HepG2 (cell line): ENCODE data around the gene PTH2. TPM values are rescaled to one million over a fixed set of nuclear protein-coding genes. Genes with fewer than 3 reads are reported as not detected.

Source experiments
- ATAC-seq: fragments of 200-7000 bp; cut with Tn5 transposase; 3 replicates; pipeline ENCODE4 v1.9.1; 2020; ENCODE audit warnings: mild to moderate bottlenecking, moderate library complexity
- BruUV-seq: library from RNA; stranded (reverse); fragments of 400-500 nt; replicated peaks from 2 replicates; lab custom pipeline; 2021; lab: Mats Ljungman, UMichigan
- CTCF ChIA-PET: fragments of 300-600 bp; formaldehyde crosslinking; extraction: SDS; loops from one replicate; lab custom pipeline; 2021; ENCODE audit warnings: low total read pairs, inconsistent platforms, low intra/inter-chr PET ratio; lab: Yijun Ruan, JAX
- POLR2A ChIA-PET: fragments of 350-600 bp; sonication (Branson Sonifier 250); formaldehyde crosslinking; loops from one replicate; lab custom pipeline; 2020; ENCODE audit warnings: antibody characterized with exemption, inconsistent platforms; lab: Yijun Ruan, JAX
- DNase-seq: peaks from one replicate; pipeline ENCODE4 v3.0.0-alpha.2; 2015; ENCODE audit warnings: low spot score
- FAIRE-seq: peaks from 3 replicates; lab custom pipeline; 2011; peaks lifted over from hg19 to GRCh38; lab: Jason Lieb, UNC
- H2AFZ ChIP-seq: one replicate; pipeline ENCODE4 v1.6.1; 2011; ENCODE audit warnings: low read length, inconsistent platforms
- H3K27ac ChIP-seq: fragments of 300-600 bp; 3 replicates; pipeline ENCODE4 v1.8.0; 2011; ENCODE audit warnings: mixed run types, mild to moderate bottlenecking, mixed read lengths, low read length, inconsistent platforms; ENCODE audit not compliant: insufficient read depth; ENCODE audit errors: extremely low read length
- H3K27me3 ChIP-seq, 2 experiments: fragments of 200-600 bp in 1 of 2; 2 replicates in 1 of 2; 3 replicates in 1 of 2; pipeline versions ENCODE4 v1.6.0 to v1.8.0; 2011; ENCODE audit warnings: low read length in 2 of 2, mild to moderate bottlenecking in 2 of 2, moderate library complexity in 2 of 2, inconsistent platforms in 1 of 2; ENCODE audit not compliant: insufficient read depth in 2 of 2, control insufficient read depth in 1 of 2
- H3K36me3 ChIP-seq, 2 experiments: fragments of 200-600 bp in 1 of 2; replicated peaks in 1 of 2; 2 replicates in 1 of 2; 3 replicates in 1 of 2; pipeline versions ENCODE4 v1.5.1 to v1.8.0; 2011; ENCODE audit warnings: low read length in 2 of 2, inconsistent platforms in 1 of 2; ENCODE audit not compliant: insufficient read depth in 2 of 2, control insufficient read depth in 1 of 2
- H3K4me1 ChIP-seq: 2 replicates; pipeline ENCODE4 v1.5.1; 2012; ENCODE audit warnings: low read length, inconsistent platforms; ENCODE audit not compliant: insufficient read depth
- H3K4me2 ChIP-seq: 2 replicates; pipeline ENCODE4 v1.6.0; 2011; ENCODE audit warnings: low read depth, low read length, inconsistent platforms
- H3K4me3 ChIP-seq, 3 experiments: fragments of 200-600 bp in 1 of 3; sonication (generic), shearing (Covaris generic) in 1 of 3; replicated peaks in 1 of 3; 2 replicates each; pipeline ENCODE4 v1.5.1; 2011 to 2016; ENCODE audit warnings: low read length in 3 of 3, inconsistent platforms in 2 of 3, low read depth in 2 of 3, mild to moderate bottlenecking in 2 of 3, control low read depth in 1 of 3, mixed read lengths in 1 of 3; ENCODE audit not compliant: insufficient read depth in 1 of 3
- H3K79me2 ChIP-seq: one replicate; pipeline ENCODE4 v1.6.1; 2011; ENCODE audit warnings: low read length, inconsistent platforms; ENCODE audit not compliant: insufficient read depth
- H3K9ac ChIP-seq: 2 replicates; pipeline ENCODE4 v1.6.0; 2011; ENCODE audit warnings: mild to moderate bottlenecking, low read depth, low read length, inconsistent platforms; ENCODE audit not compliant: insufficient read depth
- H3K9me3 ChIP-seq: 2 replicates; pipeline ENCODE4 v1.5.1; 2012; ENCODE audit warnings: mild to moderate bottlenecking, low read length
- H4K20me1 ChIP-seq: 2 replicates; pipeline ENCODE4 v1.6.0; 2011; ENCODE audit warnings: inconsistent platforms, mild to moderate bottlenecking, low read length, moderate library complexity; ENCODE audit not compliant: insufficient read depth
- DR1 ChIP-seq: sonication (generic); formaldehyde crosslinking; IDR thresholded peaks from 2 replicates; pipeline ENCODE4 v1.8.0; 2021; ENCODE audit warnings: mild to moderate bottlenecking, missing genetic modification reagents, inconsistent platforms
- HNF4A ChIP-seq: sonication (generic); formaldehyde crosslinking; IDR thresholded peaks from 2 replicates; pipeline ENCODE4 v1.4.0; 2020; ENCODE audit warnings: missing genetic modification reagents
- HNRNPL ChIP-seq: fragments of 200-400 bp; formaldehyde crosslinking; IDR thresholded peaks from 2 replicates; pipeline ENCODE4 v1.6.1; 2017; ENCODE audit warnings: mild to moderate bottlenecking, low read depth, low read length
- KDM6A ChIP-seq: IDR thresholded peaks from 2 replicates; pipeline ENCODE4 v1.6.1; 2016; ENCODE audit warnings: low read depth
- MIER3 ChIP-seq: IDR thresholded peaks from 2 replicates; pipeline ENCODE4 v1.6.1; 2016; ENCODE audit warnings: missing compliant biosample characterization, borderline replicate concordance
- MIXL1 ChIP-seq: IDR thresholded peaks from 2 replicates; pipeline ENCODE4 v1.6.1; 2016
- NPAS2 ChIP-seq: sonication (generic); formaldehyde crosslinking; IDR thresholded peaks from 2 replicates; pipeline ENCODE4 v1.8.0; 2022; ENCODE audit warnings: mild to moderate bottlenecking, missing genetic modification reagents, borderline replicate concordance
- SMYD3 ChIP-seq: sonication (generic); formaldehyde crosslinking; IDR thresholded peaks from 2 replicates; pipeline ENCODE4 v1.8.1; 2023; ENCODE audit warnings: mild to moderate bottlenecking, missing genetic modification reagents
- SYNCRIP ChIP-seq: fragments of 200-400 bp; formaldehyde crosslinking; IDR thresholded peaks from 2 replicates; pipeline ENCODE4 v1.6.1; 2018; ENCODE audit warnings: mild to moderate bottlenecking, low read depth, low read length; ENCODE audit not compliant: insufficient read depth
- TSC22D2 ChIP-seq: sonication (generic); formaldehyde crosslinking; IDR thresholded peaks from 2 replicates; pipeline ENCODE4 v1.5.1; 2020; ENCODE audit warnings: missing genetic modification reagents, mild to moderate bottlenecking, borderline replicate concordance
- ZNF20 ChIP-seq: sonication (generic); formaldehyde crosslinking; IDR thresholded peaks from 2 replicates; pipeline ENCODE4 v1.4.0; 2020; ENCODE audit warnings: mild to moderate bottlenecking, moderate library complexity, missing genetic modification reagents
- ZNF543 ChIP-seq: sonication (generic); formaldehyde crosslinking; IDR thresholded peaks from 2 replicates; pipeline ENCODE4 v1.4.0; 2020; ENCODE audit warnings: mild to moderate bottlenecking, missing genetic modification reagents
- ZNF549 ChIP-seq: sonication (generic); formaldehyde crosslinking; IDR thresholded peaks from 2 replicates; pipeline ENCODE4 v1.5.0; 2020; ENCODE audit warnings: missing genetic modification reagents
- ZNF577 ChIP-seq: sonication (generic); formaldehyde crosslinking; IDR thresholded peaks from 2 replicates; pipeline ENCODE4 v1.4.0; 2020; ENCODE audit warnings: mild to moderate bottlenecking, low read depth, missing genetic modification reagents, borderline replicate concordance
- ZNF687 ChIP-seq: sonication (generic); formaldehyde crosslinking; IDR thresholded peaks from 2 replicates; pipeline ENCODE4 v1.5.1; 2020; ENCODE audit warnings: mild to moderate bottlenecking, missing genetic modification reagents, moderate library complexity
- ZNF891 ChIP-seq: sonication (generic); formaldehyde crosslinking; IDR thresholded peaks from 2 replicates; pipeline ENCODE4 v1.5.0; 2020; ENCODE audit warnings: mild to moderate bottlenecking, missing genetic modification reagents
- ZSCAN29 ChIP-seq: sonication (generic); formaldehyde crosslinking; conservative IDR thresholded peaks from 2 replicates; pipeline ENCODE4 v1.4.0; 2020; ENCODE audit warnings: mild to moderate bottlenecking, missing genetic modification reagents
- WGBS: methylation state at CpG from one replicate; pipeline ENCODE4 v1.1.6; 2017; ENCODE audit warnings: low lambda C conversion rate; 5-methylcytosine and 5-hydroxymethylcytosine counted together
- in situ Hi-C: cut with HindIII; loops from 2 replicates; pipeline ENCODE4 v1.10.0; 2017; ENCODE audit warnings: low pct_unique_long_range_greater_than_20kb; ENCODE audit not compliant: extremely low pct_ligation_motif_present
- intact Hi-C: fragments of 100-400 bp; cut with micrococcal nuclease; formaldehyde crosslinking; loops from one replicate; pipeline ENCODE4 v1.10.0; 2022; ENCODE audit not compliant: unreplicated experiment
- polyA plus RNA-seq, 8 experiments: library from polyadenylated mRNA; depleted of rRNA in 3 of 8; stranded (reverse) in 7 of 8; unstranded in 1 of 8; fragments of >200 nt; fragmentation: Illumina TruSeq in 4 of 8; extraction: Trizol in 4 of 8; gene quantifications; 2 replicates each; pipeline versions ENCODE4 v1.2.1 to v1.2.3, GENCODE V29; 2011 to 2016; ENCODE audit warnings: low read depth in 4 of 8, missing spikeins in 1 of 8, mixed read lengths in 1 of 8; ENCODE audit not compliant: insufficient read depth in 1 of 8
- total RNA-seq, 5 experiments: library from RNA; depleted of rRNA; stranded (reverse); fragments of >200 nt; fragmentation: Illumina TruSeq; extraction: Trizol; gene quantifications; 2 replicates each; pipeline ENCODE4 v1.2.3, GENCODE V29; 2016; ENCODE audit warnings: low read depth in 1 of 5
- TF ChIP-seq, protein P1 (sequence below): sonication (generic); formaldehyde crosslinking; IDR thresholded peaks from 2 replicates; pipeline ENCODE4 v1.5.0; 2020; ENCODE audit warnings: missing genetic modification reagents, mild to moderate bottlenecking, borderline replicate concordance
- TF ChIP-seq, protein P2 (sequence below): sonication (generic); formaldehyde crosslinking; IDR thresholded peaks from 2 replicates; pipeline ENCODE4 v1.5.0; 2020; ENCODE audit warnings: missing genetic modification reagents

PTH2 gene
- total and polyA plus RNA-seq, 2 of the 13 experiments (the other 11 are each of a cell fraction or from before 2014, with no cell fraction given), result not detected

GRCh38 chr19:49427855-49428546 is 4.8 kb upstream of the PTH2 start (continued):
- peak; percentile 52; the same call in 1 of the 2 replicates for TF ChIP-seq ZNF687 (CRISPR knock-in tag)
- TF ChIP-seq, protein P1, sequence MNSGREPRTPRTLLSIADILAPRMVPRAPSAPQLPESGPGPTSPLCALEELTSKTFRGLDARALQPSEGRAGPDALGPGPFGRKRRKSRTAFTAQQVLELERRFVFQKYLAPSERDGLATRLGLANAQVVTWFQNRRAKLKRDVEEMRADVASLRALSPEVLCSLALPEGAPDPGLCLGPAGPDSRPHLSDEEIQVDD (CRISPR knock-in tag), result no peak
- TF ChIP-seq KDM6A (CRISPR knock-in tag), result no peak
- TF ChIP-seq HNF4A, result no peak
- no peak for TF ChIP-seq ZNF543 (CRISPR knock-in tag)
- TF ChIP-seq NPAS2, result no peak

GRCh38 chr19:49427339-49427738 is 4.1 kb upstream of the PTH2 start:
- Histone ChIP-seq H3K4me2 (no peak overlapping the region), H3K27ac (no peak overlapping the region), H3K4me3 (no peak overlapping the region), H3K9me3 (no peaks in the 10 kb centered on the region), H2AFZ (no peak overlapping the region), H3K79me2 (no peaks in the 10 kb centered on the region), H3K9ac (no peak overlapping the region), H3K27me3 (peaks cover 12 to 85% of the 10 kb centered on the region in 2 experiments), H3K4me1 (peaks cover 16% of the 10 kb centered on the region), H4K20me1 (no peaks in the 10 kb centered on the region), H3K36me3 (no peaks in the 10 kb centered on the region)
- ChIA-PET CTCF (no interaction called here), POLR2A (no interaction called here)
- DNase-seq (no peak), FAIRE-seq (no peak), ATAC-seq (no peak)
- 43% methylated on average over 11 of the region's 12 CpGs for WGBS
- intact Hi-C loops, result loop anchor here (5.0 kb wide), 1 partner anchor 35 kb away; no protein-coding TSS in a partner anchor
- in situ Hi-C loops, result loop anchor here (5.0 kb wide), 1 partner anchor 35 kb away; no protein-coding TSS in a partner anchor
- no TSS peak for BruUV-seq
- TF ChIP-seq ZSCAN29 (CRISPR knock-in tag) (no peak), ZNF577 (CRISPR knock-in tag) (no peak), TSC22D2 (no peak), ZNF549 (CRISPR knock-in tag) (no peak), ZNF891 (CRISPR knock-in tag) (no peak), DR1 (no peak), HNRNPL (no peak), SMYD3 (CRISPR knock-in tag) (no peak), SYNCRIP (no peak), MIER3 (no peak), ZNF20 (CRISPR knock-in tag) (no peak), MIXL1 (CRISPR knock-in tag) (no peak)
- TF ChIP-seq, protein P2, sequence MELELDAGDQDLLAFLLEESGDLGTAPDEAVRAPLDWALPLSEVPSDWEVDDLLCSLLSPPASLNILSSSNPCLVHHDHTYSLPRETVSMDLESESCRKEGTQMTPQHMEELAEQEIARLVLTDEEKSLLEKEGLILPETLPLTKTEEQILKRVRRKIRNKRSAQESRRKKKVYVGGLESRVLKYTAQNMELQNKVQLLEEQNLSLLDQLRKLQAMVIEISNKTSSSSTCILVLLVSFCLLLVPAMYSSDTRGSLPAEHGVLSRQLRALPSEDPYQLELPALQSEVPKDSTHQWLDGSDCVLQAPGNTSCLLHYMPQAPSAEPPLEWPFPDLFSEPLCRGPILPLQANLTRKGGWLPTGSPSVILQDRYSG (CRISPR knock-in tag), result no peak
